Mesodermal cell (in vitro differentiated cells): ENCODE data around the gene GMIP. TPM values are rescaled to one million over a fixed set of nuclear protein-coding genes. Genes with fewer than 3 reads are reported as not detected.
"Not testable (repeated sequence)": the region's sequence is repeated elsewhere in the genome, so short reads cannot be mapped to it uniquely, and the experiment has no call there.

Experiments used
- H3K27ac ChIP-seq: 2 replicates; pipeline ENCODE4 v1.7.0; 2013; ENCODE audit warnings: mild to moderate bottlenecking, low read depth, low read length, moderate library complexity; ENCODE audit not compliant: severe bottlenecking
- H3K36me3 ChIP-seq: 2 replicates; pipeline ENCODE4 v1.7.1; 2013; ENCODE audit warnings: mild to moderate bottlenecking, low read length, moderate library complexity; ENCODE audit not compliant: control insufficient read depth, insufficient read depth
- H3K4me1 ChIP-seq: one replicate; pipeline ENCODE4 v1.7.1; 2013; ENCODE audit warnings: mild to moderate bottlenecking, low read length; ENCODE audit not compliant: insufficient read depth, control insufficient read depth, poor library complexity, severe bottlenecking
- H3K4me3 ChIP-seq: 2 replicates; pipeline ENCODE4 v1.7.0; 2013; ENCODE audit warnings: low read length, control low read depth, mild to moderate bottlenecking; ENCODE audit not compliant: insufficient read depth, poor library complexity, severe bottlenecking; ENCODE audit errors: extremely low read depth
- H3K9me3 ChIP-seq: 2 replicates; pipeline ENCODE4 v1.7.1; 2013; ENCODE audit warnings: mild to moderate bottlenecking, low read length, moderate library complexity; ENCODE audit not compliant: control insufficient read depth
- WGBS, 2 experiments: methylation state at CpG; one replicate each; pipeline ENCODE4 v1.1.5; 2013; ENCODE audit warnings: missing lambda C conversion rate in 2 of 2; ENCODE audit not compliant: insufficient coverage in 2 of 2; 5-methylcytosine and 5-hydroxymethylcytosine counted together
- polyA plus RNA-seq, 2 experiments: library from polyadenylated mRNA; stranded (reverse); fragments of 50-300 nt; gene quantifications; one replicate each; pipeline ENCODE4 v1.2.3, GENCODE V29; 2013

Gene GMIP
- 22.4 TPM for polyA plus RNA-seq (2013, experiment 1 of 2)
- polyA plus RNA-seq (2013, experiment 2 of 2), result 16.1 TPM

GRCh38 chr19:19643158-19644053 is at the start of gene GMIP:
TSS of gene GMIP (minus strand) at chr19:19643657. CDS start at chr19:19643529, 128 bp downstream.
- Histone ChIP-seq H3K4me1 (peaks cover 7% of the 10 kb centered on the region), H3K4me3 (peak within 1 kb of the TSS; percentile 79), H3K9me3 (no peaks in the 10 kb centered on the region), H3K36me3 (peaks cover 52% of the 10 kb centered on the region), H3K27ac (peak within 1 kb of the TSS; percentile 67)
- WGBS, 2 experiments, result 0% methylated on average over 37 to 41 of the region's 50 CpGs

DNA sequence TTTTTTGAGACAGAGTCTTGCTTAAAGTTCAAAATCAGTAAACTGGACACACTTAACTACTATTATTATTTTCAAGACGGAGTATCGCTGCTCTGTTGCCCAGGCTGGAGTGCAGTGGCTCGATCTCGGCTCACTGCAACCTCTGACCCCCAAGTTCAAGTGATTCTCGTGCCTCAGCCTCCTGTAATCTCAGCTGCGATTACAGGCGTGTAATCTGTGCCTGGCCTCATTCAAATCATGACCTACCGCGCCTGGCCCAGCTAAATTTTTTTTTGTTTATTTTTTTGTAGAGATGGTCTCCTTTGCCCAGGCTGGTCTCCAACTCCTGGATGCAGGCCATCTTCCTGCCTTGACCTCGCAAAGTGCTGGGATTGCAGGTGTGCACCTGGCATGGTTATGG is 48.2 kb upstream of the GMIP start:
- Histone ChIP-seq H3K36me3 (no peaks in the 10 kb centered on the region), H3K4me1 (no peaks in the 10 kb centered on the region), H3K9me3 (no peaks in the 10 kb centered on the region), H3K4me3 (no peak overlapping the region), H3K27ac (no peak overlapping the region)
- 92 to 98% methylated on average over 7 to 9 of the region's 10 CpGs for WGBS, 2 experiments

GRCh38 chr19:19689023-19689422 is 45.6 kb upstream of the GMIP start:
- not testable (repeated sequence) for H3K27ac ChIP-seq, H3K4me3 ChIP-seq, H3K36me3 ChIP-seq, H3K9me3 ChIP-seq, H3K4me1 ChIP-seq
- 98% methylated on average over 9 of the region's 10 CpGs; no CpG with 5 or more reads in 1 of the 2 experiments for WGBS, 2 experiments

- Histone ChIP-seq H3K36me3 (peaks cover 3% of the 10 kb centered on the region), H3K4me1 (no peaks in the 10 kb centered on the region), H3K4me3 (no peak overlapping the region), H3K27ac (no peak overlapping the region), H3K9me3 (no peaks in the 10 kb centered on the region)
- WGBS, 2 experiments, result no CpG with 5 or more reads among the region's 3 CpGs
Observed at GRCh38 chr19:19687090-19687489, 43.6 kb upstream of the GMIP start.

DNA sequence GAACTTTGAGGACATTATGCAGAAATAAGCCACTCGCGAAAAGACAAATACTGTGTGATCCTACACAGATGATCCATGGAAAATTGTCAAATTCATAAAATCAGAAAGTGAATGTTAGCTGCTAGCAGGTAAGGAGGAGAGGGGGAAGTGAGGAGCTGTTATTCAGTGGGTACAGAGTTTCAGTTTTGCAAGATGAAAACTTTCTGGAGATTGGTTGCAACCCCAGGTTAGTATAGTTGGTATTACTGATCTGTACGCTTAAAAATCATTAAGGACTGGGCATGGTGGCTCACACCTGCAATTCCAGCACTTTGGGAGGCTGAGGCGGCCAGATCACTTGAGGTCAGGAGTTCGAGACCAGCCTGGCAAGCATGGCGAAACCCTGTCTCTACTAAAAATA is 43.1 kb upstream of the GMIP start:
- peaks cover 5% of the 10 kb centered on the region for H3K36me3 ChIP-seq
- H3K9me3 ChIP-seq, result no peaks in the 10 kb centered on the region
- WGBS, 2 experiments, result 88 to 98% methylated on average over 3 to 6 of the region's 6 CpGs
- H3K27ac ChIP-seq, result no peak overlapping the region
- H3K4me3 ChIP-seq, result no peak overlapping the region
- no peaks in the 10 kb centered on the region for H3K4me1 ChIP-seq

GRCh38 chr19:19686119-19686518 is 42.7 kb upstream of the GMIP start:
- not testable (repeated sequence) for H3K27ac ChIP-seq, H3K9me3 ChIP-seq, H3K4me1 ChIP-seq, H3K36me3 ChIP-seq, H3K4me3 ChIP-seq
- 90 to 96% methylated on average over 12 of the region's 15 CpGs for WGBS, 2 experiments

GRCh38 chr19:19679176-19680073 is 36.0 kb upstream of the GMIP start:
- Histone ChIP-seq H3K9me3 (peaks cover 20% of the 10 kb centered on the region), H3K36me3 (peaks cover 74% of the 10 kb centered on the region), H3K4me1 (no peaks in the 10 kb centered on the region), H3K27ac (no peak overlapping the region), H3K4me3 (no peak overlapping the region)
- WGBS, 2 experiments, result 96 to 100% methylated on average over 10 to 13 of the region's 20 CpGs

- no peak overlapping the region for H3K4me3 ChIP-seq
- 92 to 100% methylated on average over 1 to 4 of the region's 7 CpGs for WGBS, 2 experiments
- H3K36me3 ChIP-seq, result peaks cover 91% of the 10 kb centered on the region
Observed at GRCh38 chr19:19677579-19677978, 34.1 kb upstream of the GMIP start.

GRCh38 chr19:19674315-19674714 is 30.9 kb upstream of the GMIP start:
- Histone ChIP-seq H3K9me3 (peaks cover 12% of the 10 kb centered on the region), H3K4me3 (no peak overlapping the region), H3K27ac (no peak overlapping the region), H3K36me3 (peaks cover 76% of the 10 kb centered on the region), H3K4me1 (no peaks in the 10 kb centered on the region)
- 87 to 96% methylated on average over 5 of the region's 6 CpGs for WGBS, 2 experiments

More at GRCh38 chr19:19677579-19677978, 34.1 kb upstream of the GMIP start:
- H3K4me1 ChIP-seq, result no peaks in the 10 kb centered on the region
- no peak overlapping the region for H3K27ac ChIP-seq
- peaks cover 25% of the 10 kb centered on the region for H3K9me3 ChIP-seq

DNA sequence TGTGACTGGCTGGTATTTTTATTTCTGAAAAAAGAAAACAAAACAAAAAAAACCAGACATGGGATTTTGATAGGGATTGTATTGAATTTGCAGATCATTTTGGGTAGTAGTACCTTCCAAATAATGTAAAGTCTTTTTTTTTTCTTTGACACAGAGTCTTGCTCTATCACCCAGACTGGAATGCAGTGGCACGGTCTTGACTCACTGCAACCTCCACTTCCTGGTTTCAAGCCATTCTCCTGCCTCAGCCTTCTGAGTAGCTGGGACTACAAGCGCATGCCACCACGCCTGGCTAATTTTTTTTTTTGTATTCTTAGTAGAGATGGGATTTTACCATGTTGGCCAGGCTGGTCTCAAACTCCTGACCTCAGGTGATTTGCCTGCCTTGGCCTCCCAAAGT is 29.4 kb upstream of the GMIP start:
- H3K36me3 ChIP-seq, result peaks cover 61% of the 10 kb centered on the region
- peaks cover 5% of the 10 kb centered on the region for H3K9me3 ChIP-seq
- 78 to 90% methylated on average over 1 to 2 of the region's 3 CpGs for WGBS, 2 experiments
- H3K4me3 ChIP-seq, result no peak overlapping the region
- peaks cover 2% of the 10 kb centered on the region for H3K4me1 ChIP-seq
- no peak overlapping the region for H3K27ac ChIP-seq
